Measurements from ENCODE around the gene ELMO1.
"Not testable (repeated sequence)": the region's sequence is repeated elsewhere in the genome, so short reads cannot be mapped to it uniquely, and the experiment has no call there.

ELMO1 gene

DNA sequence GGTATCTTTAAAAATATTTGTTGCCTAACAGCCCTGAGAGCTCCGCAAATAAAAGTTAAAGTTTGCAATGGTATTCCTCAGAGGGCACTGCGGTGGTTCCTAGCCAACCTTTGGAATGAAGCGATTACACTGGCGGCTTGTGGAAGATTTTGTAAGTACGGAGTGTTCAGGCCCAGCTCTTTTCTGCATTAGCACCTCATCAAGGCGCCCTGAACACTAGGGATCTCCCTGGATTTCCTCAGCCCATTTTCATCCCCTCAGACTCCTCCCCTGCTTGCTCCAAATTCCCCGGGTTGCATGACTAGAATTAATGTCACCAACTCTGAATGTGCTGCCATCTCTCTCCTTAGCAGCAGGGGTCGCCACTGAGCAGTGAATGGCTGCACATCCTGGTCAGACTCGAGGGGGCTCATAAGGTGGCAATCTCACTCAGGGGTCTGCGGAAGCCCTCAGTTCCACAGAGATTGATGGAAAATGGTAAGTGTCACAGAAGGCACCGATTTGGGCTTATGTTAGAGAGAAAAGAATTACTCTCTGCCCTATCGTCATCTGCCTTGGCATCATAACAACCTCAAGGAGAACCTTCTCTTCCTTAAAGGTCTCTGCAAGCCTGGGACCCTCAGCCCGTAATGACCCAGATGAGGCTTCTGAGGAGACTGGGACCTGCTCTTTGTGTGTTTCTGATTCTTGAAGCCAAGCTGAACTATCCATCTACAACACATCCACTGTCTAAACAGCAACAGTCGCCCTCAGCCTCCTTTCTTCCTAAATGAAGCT is 461.5 kb downstream of the ELMO1 start:
- DNase-seq: peak; percentile 53

DNA sequence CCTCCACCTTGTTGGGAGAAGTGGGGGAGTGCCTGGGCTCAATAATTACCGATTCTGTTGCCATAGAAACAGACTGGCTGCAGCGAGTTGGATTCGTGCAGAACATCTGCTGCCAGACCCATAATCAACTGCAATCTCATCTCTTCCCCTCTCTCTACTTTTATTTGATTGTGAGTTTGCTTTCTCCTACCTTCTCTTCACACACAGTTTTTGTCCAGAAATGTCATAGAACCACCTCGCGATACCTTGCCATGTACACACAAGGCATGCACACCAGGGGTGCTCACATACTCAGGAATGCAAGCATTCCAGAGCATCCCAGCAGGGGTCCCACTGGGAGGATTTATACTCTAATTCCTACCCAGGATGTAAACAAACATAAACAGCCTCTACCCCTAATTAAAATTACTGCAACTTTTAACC is 462.1 kb downstream of the ELMO1 start:
- no peak for DNase-seq

DNA sequence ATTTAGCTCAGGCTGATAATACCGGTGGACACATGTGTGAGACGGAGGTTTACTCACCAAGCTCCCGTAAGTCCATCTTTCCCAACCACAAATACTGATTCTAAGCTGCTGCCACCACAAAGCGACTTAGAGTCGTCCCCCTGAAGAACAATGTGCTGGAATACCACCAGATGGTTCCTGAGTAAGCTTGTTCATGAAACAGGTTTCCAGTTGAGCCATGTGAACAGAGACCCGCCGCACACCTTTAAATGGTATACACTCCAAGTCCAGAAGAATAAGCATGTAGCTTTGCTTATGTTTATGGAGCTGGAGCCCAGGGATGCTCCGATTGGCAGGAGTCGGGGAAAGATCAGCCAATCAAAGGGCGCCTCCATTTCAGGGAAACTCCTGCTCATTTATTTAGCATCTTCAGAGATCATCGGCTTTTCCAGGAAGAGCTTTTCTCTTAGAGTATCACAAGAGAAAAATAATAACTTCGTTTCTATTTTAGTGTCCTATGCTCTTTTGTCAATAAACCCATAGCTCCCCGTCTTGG is 462.7 kb downstream of the ELMO1 start:
- DNase-seq: no peak

DNA sequence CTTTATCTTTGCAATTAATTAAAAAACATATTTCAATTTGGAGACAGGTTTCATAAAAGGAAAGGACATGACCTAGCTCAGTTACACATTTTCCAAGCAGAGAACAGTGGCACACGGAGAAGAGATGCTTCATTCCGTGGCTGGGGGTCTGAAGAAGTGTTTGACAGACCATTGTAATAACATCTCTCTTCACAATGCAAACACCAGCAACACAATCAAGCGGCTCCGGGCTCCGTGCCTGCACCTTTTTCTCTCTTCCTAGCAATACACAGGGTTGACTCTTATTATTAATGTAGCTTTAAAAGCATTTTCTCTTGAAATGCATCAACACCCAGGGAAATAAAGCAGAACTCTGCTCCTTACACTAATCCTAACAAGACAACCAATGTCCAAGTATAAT is 463.3 kb downstream of the ELMO1 start:
- no peak for DNase-seq

DNA sequence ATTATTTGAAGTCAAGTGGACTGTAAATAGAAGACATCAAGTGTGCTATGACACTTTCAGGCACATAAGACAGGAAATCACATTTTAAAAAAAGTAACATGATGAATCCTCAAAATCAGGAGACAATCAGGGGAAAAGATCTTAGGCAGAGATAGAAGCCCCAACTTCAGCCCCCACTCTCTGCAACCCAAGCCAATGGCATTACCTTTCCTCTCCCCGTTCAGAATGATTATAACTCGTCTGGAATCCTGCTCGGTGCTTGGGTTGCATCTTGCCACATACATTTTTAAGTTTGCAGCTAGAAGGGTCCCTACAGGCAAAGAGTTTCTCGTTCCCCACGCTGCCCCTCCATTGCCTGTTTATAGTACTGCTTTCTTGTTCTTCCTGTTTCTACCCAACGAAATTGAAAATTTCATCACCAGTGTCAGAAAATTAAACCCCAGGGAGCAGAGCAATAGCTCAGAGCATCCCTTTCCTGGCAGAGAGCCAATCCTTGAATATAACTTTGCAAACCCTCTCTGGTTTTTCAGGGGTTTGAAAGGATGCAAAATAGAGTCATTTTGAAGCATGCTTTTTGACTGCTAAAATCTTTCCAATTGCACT is 463.9 kb downstream of the ELMO1 start:
- no peak for DNase-seq

DNA sequence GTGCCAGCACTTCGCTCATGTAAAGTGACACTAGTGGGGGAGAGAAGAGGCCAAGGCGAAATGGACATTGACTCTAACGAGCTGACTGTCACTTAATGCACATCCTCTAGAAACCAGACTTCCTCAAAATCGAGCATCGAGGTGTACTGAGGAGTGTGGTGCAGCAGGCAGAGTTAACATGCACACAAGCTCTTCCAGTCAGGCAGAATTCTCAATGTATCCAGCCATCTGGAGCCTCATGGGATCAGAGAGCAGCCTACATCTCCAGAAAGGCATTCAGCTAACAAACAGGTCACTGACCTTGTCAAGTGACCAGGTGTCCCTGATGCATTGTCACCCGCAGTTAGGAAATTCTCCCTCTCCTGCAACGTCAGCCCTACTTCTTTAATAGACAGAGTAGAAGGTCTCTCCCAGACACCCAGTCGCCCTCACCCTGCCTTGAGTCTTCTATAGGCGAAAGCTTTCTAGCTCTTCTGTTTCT is 464.6 kb downstream of the ELMO1 start:
- DNase-seq: no peak

DNA sequence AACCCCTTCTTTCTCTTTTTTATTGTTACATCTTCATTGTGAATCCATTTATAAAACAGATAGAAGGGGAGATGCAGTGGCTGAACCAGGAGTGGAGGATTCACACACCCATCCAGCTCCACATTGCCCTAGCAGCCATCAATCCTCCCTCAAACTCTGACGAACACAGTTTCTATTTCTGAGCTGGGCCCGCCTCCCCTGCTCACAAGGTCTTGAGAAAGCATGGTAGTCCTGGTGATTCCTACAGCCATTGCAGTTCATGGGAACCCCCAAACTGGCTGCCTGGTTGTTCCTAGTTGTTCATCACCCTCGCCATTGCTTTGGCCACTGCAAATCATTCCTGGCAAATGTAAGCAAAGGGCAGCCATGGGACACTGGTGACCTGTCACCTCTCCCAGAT is 465.9 kb downstream of the ELMO1 start:
- DNase-seq: no peak

DNA sequence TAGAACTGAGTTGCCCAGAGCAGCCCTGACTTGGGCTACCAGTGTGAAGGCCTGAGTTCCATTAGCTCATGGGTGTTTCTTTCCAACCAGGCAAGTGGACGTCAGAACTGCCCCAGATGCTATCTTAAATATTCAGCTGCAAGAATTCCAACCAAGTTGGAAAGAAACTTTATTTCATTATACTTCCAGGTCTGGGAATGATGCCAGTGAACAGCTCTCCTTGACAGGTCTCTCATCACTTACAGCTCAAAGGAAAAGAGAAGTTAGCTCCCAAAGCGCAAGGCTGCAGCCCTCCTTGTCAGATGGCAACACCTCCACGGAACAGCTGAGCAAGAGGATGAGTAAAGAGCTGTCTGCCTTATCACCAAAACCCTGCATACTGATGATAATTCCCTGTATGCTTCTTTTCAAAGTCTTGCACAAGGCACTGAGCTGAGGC is 468.8 kb downstream of the ELMO1 start:
- no peak for DNase-seq

DNA sequence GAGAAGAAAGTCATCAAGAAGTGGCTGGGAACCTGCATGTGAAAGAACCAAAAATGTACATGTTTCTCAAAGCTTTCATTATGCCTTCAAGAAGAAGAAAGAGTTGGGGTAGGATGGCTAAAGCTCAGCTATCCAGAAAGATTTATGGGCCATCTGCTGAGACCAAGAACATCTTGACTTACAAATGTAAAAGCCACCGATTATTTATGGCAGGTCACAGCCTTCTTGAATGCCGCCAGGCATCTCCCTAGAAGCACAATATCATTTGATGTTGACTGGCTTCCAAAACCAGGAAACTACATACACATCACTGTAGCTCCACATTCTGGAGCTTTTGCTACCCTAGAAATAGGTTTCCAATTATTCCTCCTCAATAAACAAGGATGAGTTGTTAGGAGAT is 470.2 kb downstream of the ELMO1 start:
- no peak for DNase-seq

DNA sequence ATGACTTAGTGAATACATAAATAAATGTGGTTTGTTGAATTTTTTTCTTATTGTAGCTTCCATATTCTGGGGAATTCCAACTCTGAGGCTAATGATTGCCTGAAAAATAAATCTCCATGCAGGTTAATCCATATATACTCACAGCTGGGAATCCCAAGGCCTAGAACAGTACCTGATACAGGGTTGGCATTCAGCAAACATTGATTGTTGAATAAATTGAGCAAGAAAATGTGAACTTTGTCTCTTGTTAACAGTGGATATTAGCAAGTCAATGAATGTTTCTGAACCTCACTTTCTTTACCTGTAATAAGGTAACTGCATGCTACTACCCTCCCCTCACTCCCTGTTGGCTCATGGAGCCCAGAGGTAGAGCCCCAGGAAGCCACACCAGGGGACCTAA is 470.8 kb downstream of the ELMO1 start:
- DNase-seq: no peak

DNA sequence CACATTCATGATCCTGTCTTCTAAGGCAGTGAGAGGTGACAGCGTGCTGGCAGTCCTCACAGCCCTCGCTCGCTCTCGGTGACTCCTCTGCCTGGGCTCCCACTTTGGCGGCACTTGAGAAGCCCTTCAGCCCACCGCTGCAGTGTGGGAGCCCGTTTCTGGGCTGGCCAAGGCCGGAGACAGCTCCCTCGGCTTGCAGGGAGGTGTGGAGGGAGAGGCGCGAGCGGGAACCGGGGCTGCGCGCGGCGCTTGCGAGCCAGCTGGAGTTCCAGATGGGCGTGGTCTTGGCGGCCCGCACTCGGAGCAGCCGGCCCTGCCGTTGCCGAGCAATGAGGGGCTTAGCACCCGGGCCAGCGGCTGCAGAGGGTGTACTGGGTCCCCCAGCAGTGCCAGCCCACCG is 475.1 kb downstream of the ELMO1 start:
- DNase-seq: not testable (repeated sequence)

DNA sequence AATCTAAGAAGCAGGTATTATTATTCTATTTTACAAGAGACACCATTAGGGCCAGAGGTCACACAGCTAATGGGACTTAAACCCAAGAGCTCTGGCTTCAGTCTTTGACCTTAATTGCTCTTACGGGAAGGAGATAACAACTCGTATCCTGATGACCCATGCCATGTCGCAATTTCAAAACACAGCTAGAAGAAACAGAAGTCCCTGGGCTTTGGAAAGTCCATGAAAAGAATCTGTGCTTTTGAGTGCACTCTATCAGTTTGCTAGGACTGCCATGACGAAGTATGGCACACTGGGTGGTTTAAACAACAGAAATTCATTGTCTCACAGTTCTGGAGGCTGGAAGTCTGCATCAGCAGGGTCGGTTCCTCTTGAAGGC is 476.5 kb downstream of the ELMO1 start:
- DNase-seq: no peak

DNA sequence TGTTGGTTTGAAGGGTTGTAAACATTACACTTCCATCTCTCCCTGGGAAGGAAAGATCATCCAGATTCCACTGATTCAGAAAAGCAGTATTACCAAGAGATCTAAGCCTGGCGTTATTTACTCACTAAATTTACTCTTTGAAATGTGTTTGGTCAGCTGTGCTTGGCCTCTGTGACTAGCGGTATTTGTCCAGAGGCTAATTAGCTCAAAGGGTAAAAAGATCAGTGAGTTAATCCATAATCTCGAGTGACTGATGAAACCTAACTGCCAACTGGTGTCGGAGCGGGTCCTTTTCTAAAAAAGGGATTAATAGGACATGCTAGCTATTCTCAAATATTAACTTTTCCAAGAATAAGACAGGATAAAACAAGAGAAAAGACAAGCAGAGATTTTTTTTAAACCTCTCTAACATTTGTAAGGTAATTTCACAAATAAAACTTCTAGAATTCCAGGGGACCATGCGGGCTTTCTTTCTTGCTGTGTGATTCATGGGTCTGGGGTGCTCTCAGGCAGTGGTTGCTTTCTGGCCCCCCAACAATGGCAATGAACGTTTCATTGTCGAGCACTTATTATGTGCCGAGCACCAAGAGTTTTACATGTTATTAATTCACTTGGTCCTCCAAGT is 477.0 kb downstream of the ELMO1 start:
- no peak for DNase-seq

DNA sequence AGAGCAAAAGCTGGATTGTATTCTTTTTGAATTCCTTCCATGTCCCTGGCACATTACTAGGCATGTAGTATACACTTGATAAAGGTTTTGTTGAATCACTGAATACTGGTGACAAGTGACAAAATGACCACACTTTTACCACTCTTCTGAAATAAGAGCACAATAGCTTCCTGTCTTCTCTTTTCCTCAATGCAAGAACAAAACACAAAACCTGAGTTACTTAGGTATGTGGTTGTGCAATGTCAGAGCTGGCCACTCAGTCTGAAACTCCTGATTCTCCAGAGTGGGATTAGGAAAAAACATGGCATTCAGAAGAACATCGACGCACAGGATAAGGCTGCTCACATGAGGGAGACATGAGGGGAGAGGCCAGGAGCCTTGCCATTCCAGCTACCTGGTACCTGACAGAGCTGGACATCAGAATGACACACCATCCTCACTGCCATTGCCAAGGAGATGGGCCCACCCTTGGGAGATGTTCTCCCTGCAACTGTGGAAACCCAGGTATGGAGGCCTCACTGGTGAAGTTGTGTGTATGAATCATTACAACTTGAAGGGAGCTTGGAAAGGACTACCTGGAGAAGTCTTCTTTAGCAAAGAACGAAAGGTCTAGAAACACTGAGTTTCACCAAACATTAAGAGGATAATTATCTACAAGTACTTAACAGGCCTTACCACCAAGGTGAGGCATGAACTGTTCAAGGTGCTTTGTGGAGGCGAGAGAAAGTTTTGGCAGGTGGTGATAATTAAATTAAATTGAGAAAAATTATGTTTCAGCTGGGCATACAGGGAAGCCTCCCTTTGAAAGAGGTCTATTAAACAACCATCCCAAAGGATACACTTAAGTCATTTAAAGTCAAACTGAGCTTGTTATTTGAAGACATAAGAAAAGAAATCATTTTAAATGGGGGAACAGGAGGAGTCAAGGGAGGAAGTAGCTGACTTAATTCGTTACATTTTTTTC is 477.8 kb downstream of the ELMO1 start:
- DNase-seq: no peak

DNA sequence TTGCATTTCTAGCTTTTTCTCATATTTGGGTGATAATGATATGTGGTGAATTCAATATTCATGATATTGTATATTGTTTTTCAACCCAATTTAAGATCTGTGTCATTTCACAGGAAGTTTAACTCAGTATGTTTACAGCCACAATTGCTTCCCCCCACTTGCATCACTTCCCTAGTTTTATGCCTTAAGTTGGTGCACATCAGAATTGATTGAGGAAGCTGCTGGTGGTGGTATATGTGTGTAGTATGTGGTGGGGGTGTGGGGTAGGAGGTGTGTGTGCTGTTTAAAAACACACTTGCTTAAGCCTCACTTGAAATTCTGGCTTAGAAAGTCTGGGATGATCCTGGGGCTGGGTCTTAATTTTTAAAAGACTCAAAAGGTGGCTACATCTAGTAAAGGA is 479.3 kb downstream of the ELMO1 start:
- DNase-seq: peak; percentile 42

DNA sequence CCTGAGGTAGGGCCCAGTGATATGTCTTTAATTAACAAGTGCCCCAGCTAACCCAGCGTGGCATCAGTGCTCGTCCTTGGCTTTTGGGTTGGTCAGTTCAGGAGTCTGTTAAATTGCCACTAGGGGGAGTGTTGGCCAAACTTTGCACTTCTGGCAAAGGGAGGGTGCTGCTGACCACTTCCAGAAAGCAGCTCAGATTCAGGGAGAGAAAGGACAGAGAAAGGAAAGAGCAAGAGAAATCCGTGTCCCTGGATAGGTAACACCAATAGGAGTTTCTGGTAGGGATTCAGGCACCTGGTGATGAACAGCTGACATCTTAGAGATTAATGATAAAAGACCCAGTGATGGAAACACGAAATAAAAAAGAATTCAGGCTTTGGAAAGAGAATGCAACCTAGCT is 481.3 kb downstream of the ELMO1 start:
- peak; percentile 26 for DNase-seq

DNA sequence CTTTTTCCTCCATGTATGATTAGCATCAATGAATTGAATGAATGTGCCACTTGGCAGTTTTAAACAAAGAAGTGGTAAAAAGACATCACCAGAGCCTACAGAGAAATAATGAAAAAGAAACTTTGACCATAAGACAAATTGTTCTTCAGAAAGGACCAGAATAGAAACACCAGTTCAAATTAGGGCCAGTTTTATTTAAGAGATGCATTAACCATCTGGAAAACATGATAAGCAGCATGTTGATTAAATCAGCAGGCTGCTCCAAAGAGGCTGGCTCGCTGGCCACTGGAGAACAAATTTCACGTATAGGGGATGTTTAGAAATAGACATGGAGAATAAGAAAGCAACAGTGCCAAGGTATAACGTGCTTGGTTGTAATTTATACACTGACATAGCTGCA is 482.0 kb downstream of the ELMO1 start:
- no peak for DNase-seq

DNA sequence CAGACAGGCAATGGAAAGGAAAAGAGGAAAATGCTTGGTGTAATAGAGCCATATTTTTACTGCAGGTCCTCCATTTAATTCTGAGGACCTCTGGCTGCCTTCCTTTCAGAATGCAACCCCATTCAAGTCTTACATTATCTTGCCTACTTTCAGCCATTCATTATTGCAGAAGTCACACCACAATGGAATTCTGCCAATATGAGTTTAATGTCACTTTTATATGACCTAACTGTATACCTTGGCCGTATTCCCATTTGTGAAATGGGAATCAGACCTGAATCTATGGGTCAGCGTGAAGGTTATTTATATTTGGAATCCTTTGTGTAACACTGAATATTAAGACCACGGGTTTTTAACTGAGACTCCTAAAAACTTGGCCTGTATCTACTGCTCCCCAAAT is 482.6 kb downstream of the ELMO1 start:
- DNase-seq: no peak

DNA sequence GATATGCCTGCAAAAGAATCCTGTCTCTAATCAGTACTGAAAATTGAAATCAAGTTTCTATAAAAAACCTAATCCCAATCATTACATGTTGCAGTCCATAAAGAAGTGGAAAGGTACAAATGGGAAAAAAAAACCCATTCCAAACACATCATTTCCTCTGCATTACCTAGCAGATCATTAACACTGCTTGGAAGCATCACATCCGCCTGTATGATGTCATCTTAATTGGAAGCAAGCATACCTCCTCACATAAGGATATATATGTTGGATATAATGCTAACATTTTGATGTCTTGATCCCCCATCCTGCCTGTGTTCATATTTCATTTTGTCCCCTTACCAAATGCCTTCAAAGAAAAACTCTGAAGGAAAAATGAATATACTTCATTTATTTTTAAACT is 483.0 kb downstream of the ELMO1 start:
- DNase-seq: no peak

DNA sequence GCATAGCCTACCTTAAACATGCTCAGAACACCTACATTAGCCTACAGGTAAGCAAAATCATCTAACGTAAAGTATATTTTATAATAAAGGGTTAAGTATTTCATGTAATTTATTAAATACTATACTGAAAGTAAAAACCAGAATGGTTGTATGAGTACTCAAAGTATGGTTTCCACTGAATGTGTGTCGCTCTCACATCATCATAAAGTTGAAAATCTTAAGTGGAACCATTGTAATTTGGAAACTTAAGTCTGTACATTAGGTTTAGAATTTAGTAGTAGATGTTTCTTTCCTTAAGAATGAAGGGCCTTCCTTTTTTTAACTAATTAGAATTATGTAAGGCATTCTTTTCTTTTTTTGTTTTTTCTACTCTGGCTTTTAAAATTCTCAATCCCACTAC is 484.4 kb downstream of the ELMO1 start:
- DNase-seq: no peak

DNA sequence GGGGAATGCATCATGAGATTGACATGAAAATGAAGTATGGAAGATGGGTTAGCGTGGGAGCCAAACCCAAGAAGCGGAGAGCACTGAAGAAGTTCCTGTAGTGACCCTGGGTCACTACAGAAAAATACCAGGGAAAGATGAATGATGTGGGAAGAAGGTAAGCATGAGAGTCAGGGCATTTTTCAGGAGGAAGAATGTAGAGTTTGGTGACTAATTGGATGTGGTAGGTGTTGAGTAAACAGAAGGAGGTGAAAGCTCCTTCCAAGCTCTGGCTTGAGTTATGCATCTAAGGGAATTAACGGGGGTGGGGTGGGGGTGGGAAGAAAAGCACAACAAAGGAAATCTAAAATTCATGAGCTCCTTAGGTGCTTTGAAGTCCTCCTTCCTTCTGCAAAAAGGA is 486.3 kb downstream of the ELMO1 start:
- DNase-seq: no peak

DNA sequence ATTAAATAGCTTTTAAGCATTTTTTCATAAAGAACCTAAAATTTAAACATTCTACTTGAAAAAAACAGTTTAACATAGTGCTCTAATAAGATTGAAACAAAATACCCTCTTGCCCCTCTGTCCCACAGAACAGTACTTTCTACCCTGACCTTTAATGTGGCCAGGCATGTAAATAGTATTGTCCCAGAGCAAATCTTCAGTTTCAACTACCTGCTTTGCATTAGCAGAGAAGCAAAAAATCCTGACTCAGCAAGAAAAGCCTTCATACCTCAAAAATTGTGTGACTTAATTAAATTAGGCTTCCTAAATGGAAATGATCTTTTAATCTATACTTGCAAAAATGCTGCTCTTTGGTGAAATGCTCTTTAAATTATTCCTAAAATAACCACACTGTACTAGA is 487.0 kb downstream of the ELMO1 start:
- DNase-seq: no peak

DNA sequence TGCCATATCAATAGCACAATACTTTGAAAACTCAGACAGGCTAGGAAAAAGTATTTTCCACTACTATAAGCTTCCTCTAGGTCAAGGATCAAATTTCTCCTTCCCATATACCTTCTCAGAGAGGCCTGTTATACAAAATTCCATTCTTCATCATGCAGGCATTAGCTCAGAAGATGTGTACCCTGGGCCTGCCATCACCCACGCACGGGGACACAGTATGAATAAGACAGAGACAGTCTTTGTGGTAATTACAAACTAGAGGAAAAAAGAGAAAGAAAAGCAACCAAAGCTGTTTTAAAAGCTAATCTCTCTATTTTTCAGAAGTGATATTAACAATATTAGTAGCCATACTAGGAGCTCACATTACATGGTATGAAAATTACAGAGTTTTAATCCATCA is 487.6 kb downstream of the ELMO1 start:
- no peak for DNase-seq

Data from CD4-positive, alpha-beta T cell treated with Interleukin-15 for 1 hour (primary cell).